GM23338 (cell line): Measurements from ENCODE around the gene DRAM1.

Experiments used
- EZH2 ChIP-seq: fragments of 200-600 bp; sonication (generic); IDR thresholded peaks from one replicate; pipeline ENCODE4 v1.8.0; 2017; ENCODE audit warnings: antibody characterized with exemption, mild to moderate bottlenecking, low read depth; ENCODE audit not compliant: unreplicated experiment
- EZH2phosphoT487 ChIP-seq: fragments of 200-600 bp; sonication (generic); IDR thresholded peaks from one replicate; pipeline ENCODE4 v1.8.1; 2018; ENCODE audit warnings: antibody characterized with exemption; ENCODE audit not compliant: unreplicated experiment
- POLR2AphosphoS5 ChIP-seq: IDR thresholded peaks from 2 replicates; pipeline ENCODE4 v1.6.1; 2016; ENCODE audit warnings: antibody characterized with exemption, low read depth
- REST ChIP-seq: IDR thresholded peaks from one replicate; pipeline ENCODE4 v1.6.1; 2018; ENCODE audit warnings: antibody characterized with exemption; ENCODE audit not compliant: unreplicated experiment
- TF ChIP-seq, protein P1 (sequence below), 2 experiments: fragments of 200-600 bp in 1 of 2; sonication (generic) in 1 of 2; conservative IDR thresholded peaks; 2 replicates each; pipeline versions ENCODE4 v1.5.1 to v1.6.1; 2016 to 2017; ENCODE audit warnings: antibody characterized with exemption in 2 of 2, low read depth in 2 of 2, mild to moderate bottlenecking in 2 of 2, moderate library complexity in 1 of 2

DNA sequence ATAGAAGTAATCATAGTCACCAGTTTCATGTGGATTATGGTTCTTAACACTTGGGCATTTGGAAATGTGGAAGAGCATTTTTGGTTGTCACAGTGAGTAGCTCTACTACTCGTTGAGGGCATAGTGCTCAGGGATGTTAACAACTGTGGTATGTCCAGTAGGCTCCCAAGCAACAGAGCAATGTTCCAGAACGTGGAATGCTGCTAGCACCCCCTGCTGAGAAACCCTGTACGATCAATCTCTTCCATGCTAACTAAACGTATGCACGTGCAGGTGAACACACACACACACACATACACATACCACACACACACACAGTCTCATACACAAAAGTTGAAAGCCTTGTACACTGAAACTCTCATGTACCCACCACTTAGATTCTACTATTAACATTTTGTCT lies 30.1 kb upstream of the DRAM1 start:
- TF ChIP-seq, protein P1, sequence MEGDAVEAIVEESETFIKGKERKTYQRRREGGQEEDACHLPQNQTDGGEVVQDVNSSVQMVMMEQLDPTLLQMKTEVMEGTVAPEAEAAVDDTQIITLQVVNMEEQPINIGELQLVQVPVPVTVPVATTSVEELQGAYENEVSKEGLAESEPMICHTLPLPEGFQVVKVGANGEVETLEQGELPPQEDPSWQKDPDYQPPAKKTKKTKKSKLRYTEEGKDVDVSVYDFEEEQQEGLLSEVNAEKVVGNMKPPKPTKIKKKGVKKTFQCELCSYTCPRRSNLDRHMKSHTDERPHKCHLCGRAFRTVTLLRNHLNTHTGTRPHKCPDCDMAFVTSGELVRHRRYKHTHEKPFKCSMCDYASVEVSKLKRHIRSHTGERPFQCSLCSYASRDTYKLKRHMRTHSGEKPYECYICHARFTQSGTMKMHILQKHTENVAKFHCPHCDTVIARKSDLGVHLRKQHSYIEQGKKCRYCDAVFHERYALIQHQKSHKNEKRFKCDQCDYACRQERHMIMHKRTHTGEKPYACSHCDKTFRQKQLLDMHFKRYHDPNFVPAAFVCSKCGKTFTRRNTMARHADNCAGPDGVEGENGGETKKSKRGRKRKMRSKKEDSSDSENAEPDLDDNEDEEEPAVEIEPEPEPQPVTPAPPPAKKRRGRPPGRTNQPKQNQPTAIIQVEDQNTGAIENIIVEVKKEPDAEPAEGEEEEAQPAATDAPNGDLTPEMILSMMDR (conservative IDR thresholded peaks at IDR 0.05; ENCODE audit: low read depth in 2 of 2): no peak
- no peak for TF ChIP-seq POLR2AphosphoS5
- TF ChIP-seq EZH2: no peak
- TF ChIP-seq REST: no peak
- TF ChIP-seq EZH2phosphoT487: no peak
